Loucy (cell line): ENCODE data around the gene BLTP3B.

ENCODE experiments used
- H2AFZ ChIP-seq: fragments of 200-600 bp; sonication (generic); 2 replicates; pipeline ENCODE4 v1.6.0; 2016; ENCODE audit warnings: antibody characterized with exemption, mild to moderate bottlenecking, low read length, moderate library complexity
- H3F3A ChIP-seq: fragments of 200-600 bp; 2 replicates; pipeline ENCODE4 v1.6.0; 2016; ENCODE audit warnings: antibody characterized with exemption, low read depth, mild to moderate bottlenecking
- H3K27me3 ChIP-seq: fragments of 200-600 bp; sonication (generic); 2 replicates; pipeline ENCODE4 v1.6.1; 2014; ENCODE audit warnings: low read length, mild to moderate bottlenecking; ENCODE audit not compliant: insufficient read depth, poor library complexity, severe bottlenecking
- H3K36me3 ChIP-seq: fragments of 200-600 bp; sonication (generic); 2 replicates; pipeline ENCODE4 v1.6.1; 2016; ENCODE audit warnings: low read length; ENCODE audit not compliant: insufficient read depth
- H3K4me1 ChIP-seq: fragments of 200-600 bp; sonication (generic); 2 replicates; pipeline ENCODE4 v1.5.1; 2014; ENCODE audit warnings: low read length, mild to moderate bottlenecking; ENCODE audit not compliant: insufficient read depth, poor library complexity, severe bottlenecking
- H3K4me2 ChIP-seq: fragments of 200-600 bp; sonication (generic); 2 replicates; pipeline ENCODE4 v1.6.0; 2014; ENCODE audit warnings: antibody characterized with exemption, low read length, low read depth, mild to moderate bottlenecking; ENCODE audit not compliant: poor library complexity, severe bottlenecking
- H3K4me3 ChIP-seq: fragments of 200-600 bp; sonication (generic); 2 replicates; pipeline ENCODE4 v1.5.1; 2014; ENCODE audit warnings: low read length, mild to moderate bottlenecking, mixed read lengths; ENCODE audit not compliant: poor library complexity, severe bottlenecking
- H3K79me2 ChIP-seq: fragments of 200-600 bp; sonication (generic); 2 replicates; pipeline ENCODE4 v1.6.1; 2014; ENCODE audit warnings: low read length; ENCODE audit not compliant: insufficient read depth
- H3K9ac ChIP-seq: fragments of 200-600 bp; sonication (generic); 2 replicates; pipeline ENCODE4 v1.6.0; 2014; ENCODE audit warnings: mild to moderate bottlenecking, low read depth, low read length, moderate library complexity; ENCODE audit not compliant: poor library complexity, severe bottlenecking
- H3K9me2 ChIP-seq: fragments of 200-600 bp; sonication (generic); replicated peaks from 2 replicates; pipeline ENCODE4 v1.6.1; 2016; ENCODE audit warnings: low read depth, low read length, mixed read lengths
- H3K9me3 ChIP-seq: fragments of 200-600 bp; sonication (generic); 2 replicates; pipeline ENCODE4 v1.6.1; 2014; ENCODE audit warnings: mild to moderate bottlenecking, antibody characterized with exemption, low read length, low read depth; ENCODE audit not compliant: insufficient read depth
- H4K20me1 ChIP-seq: fragments of 200-600 bp; sonication (generic); 2 replicates; pipeline ENCODE4 v1.6.0; 2014; ENCODE audit warnings: antibody characterized with exemption, low read length, mild to moderate bottlenecking; ENCODE audit not compliant: insufficient read depth, poor library complexity, severe bottlenecking
- CTCF ChIP-seq: fragments of 200-600 bp; sonication (generic); conservative IDR thresholded peaks from 2 replicates; pipeline ENCODE4 v1.5.1; 2014; ENCODE audit warnings: mild to moderate bottlenecking, antibody characterized with exemption, low read length
- EZH2phosphoT487 ChIP-seq: fragments of 200-600 bp; IDR thresholded peaks from 2 replicates; pipeline ENCODE4 v1.6.1; 2018; ENCODE audit warnings: antibody characterized with exemption, mild to moderate bottlenecking, moderate library complexity, borderline replicate concordance

Gene BLTP3B

GRCh38 chr12:100157427-100157821 lies 14.8 kb upstream of the BLTP3B start:
- Histone ChIP-seq H3K4me2 (no peak overlapping the region), H2AFZ (no peak overlapping the region), H3K9me3 (no peaks in the 10 kb centered on the region), H3K27me3 (no peaks in the 10 kb centered on the region), H3K36me3 (no peaks in the 10 kb centered on the region), H3K9ac (no peak overlapping the region), H4K20me1 (no peaks in the 10 kb centered on the region), H3F3A (no peaks in the 10 kb centered on the region), H3K4me3 (no peak overlapping the region), H3K4me1 (no peaks in the 10 kb centered on the region), H3K79me2 (no peaks in the 10 kb centered on the region), H3K9me2 (no peaks in the 10 kb centered on the region)
- no peak for TF ChIP-seq EZH2phosphoT487
- no peak for TF ChIP-seq CTCF

- TF ChIP-seq CTCF (no peak), EZH2phosphoT487 (no peak)
- no peaks in the 10 kb centered on the region for H4K20me1 ChIP-seq
Observed at GRCh38 chr12:100156731-100157426, 14.2 kb upstream of the BLTP3B start.

GRCh38 chr12:100154474-100155247 lies 12.0 kb upstream of the BLTP3B start:
- no peaks in the 10 kb centered on the region for H4K20me1 ChIP-seq
- no peaks in the 10 kb centered on the region for H3K79me2 ChIP-seq
- TF ChIP-seq EZH2phosphoT487 (no peak), CTCF (peak; percentile 91)
- no peaks in the 10 kb centered on the region for H3K9me2 ChIP-seq
- no peak overlapping the region for H3K4me2 ChIP-seq
- H3K9me3 ChIP-seq = no peaks in the 10 kb centered on the region
- H2AFZ ChIP-seq = no peak overlapping the region
- no peaks in the 10 kb centered on the region for H3F3A ChIP-seq
- H3K4me3 ChIP-seq = no peak overlapping the region
- H3K36me3 ChIP-seq = no peaks in the 10 kb centered on the region
- H3K9ac ChIP-seq = no peak overlapping the region
- no peaks in the 10 kb centered on the region for H3K27me3 ChIP-seq
- no peaks in the 10 kb centered on the region for H3K4me1 ChIP-seq

More at GRCh38 chr12:100156731-100157426, 14.2 kb upstream of the BLTP3B start:
- Histone ChIP-seq H3F3A (no peaks in the 10 kb centered on the region), H3K36me3 (no peaks in the 10 kb centered on the region), H3K79me2 (no peaks in the 10 kb centered on the region), H3K4me1 (no peaks in the 10 kb centered on the region), H3K4me2 (no peak overlapping the region), H3K27me3 (no peaks in the 10 kb centered on the region), H3K9ac (no peak overlapping the region), H3K9me3 (no peaks in the 10 kb centered on the region), H3K4me3 (no peak overlapping the region), H3K9me2 (no peaks in the 10 kb centered on the region), H2AFZ (no peak overlapping the region)
